Right lobe of liver (tissue), 6 donors: Measurements from ENCODE around the gene PPARGC1A. TPM values are rescaled to one million over a fixed set of nuclear protein-coding genes. Genes with fewer than 3 reads are reported as not detected.

ENCODE experiments used
- ATAC-seq, 4 donors: fragments of 200-7000 bp; cut with Tn5 transposase; one replicate each; pipeline ENCODE4 v1.9.1; 2020; ENCODE audit warnings: mild to moderate bottlenecking in 4 of 4, moderate library complexity in 4 of 4
- DNase-seq, 3 donors: peaks; one replicate each; pipeline ENCODE4 v3.0.0-alpha.2; 2020
- H3K27ac ChIP-seq, 3 donors: fragments of 200-600 bp; one replicate each; pipeline ENCODE4 v1.8.0; 2022
- H3K27me3 ChIP-seq, 2 donors: fragments of 200-600 bp; one replicate each; pipeline ENCODE4 v1.8.0; 2022
- H3K36me3 ChIP-seq, 4 donors: fragments of 200-600 bp; sonication (generic) in 1 of 4; one replicate each; pipeline versions ENCODE4 v1.5.1 to v1.8.0; 2017 to 2022; ENCODE audit warnings: control low read depth in 1 of 4
- H3K4me1 ChIP-seq, 4 donors: fragments of 200-600 bp; sonication (generic) in 1 of 4; one replicate each; pipeline versions ENCODE4 v1.5.1 to v1.8.0; 2017 to 2022; ENCODE audit warnings: control low read depth in 1 of 4
- H3K4me3 ChIP-seq, 3 donors: fragments of 200-600 bp; one replicate each; pipeline ENCODE4 v1.8.0; 2022
- H3K9me3 ChIP-seq, 4 donors: fragments of 200-600 bp; sonication (generic) in 1 of 4; one replicate each; pipeline versions ENCODE4 v1.5.1 to v1.8.0; 2017 to 2022; ENCODE audit warnings: control low read depth in 1 of 4
- POLR2A ChIP-seq: fragments of 450-650 bp; IDR thresholded peaks from one replicate; pipeline ENCODE4 v1.6.1; 2017; ENCODE audit warnings: antibody characterized with exemption, mild to moderate bottlenecking
- WGBS: methylation state at CpG from one replicate; pipeline ENCODE4 v1.1.6; 2018; ENCODE audit warnings: low coverage, low lambda C conversion rate; ENCODE audit not compliant: insufficient coverage; ENCODE audit errors: missing lambda C conversion rate; 5-methylcytosine and 5-hydroxymethylcytosine counted together
- intact Hi-C, 2 donors: fragments of 100-400 bp; cut with DNase I; formaldehyde crosslinking; loops; one replicate each; pipeline versions ENCODE4 v1.11.2 to v1.14.1; 2022
- total RNA-seq, 6 experiments: library from RNA; depleted of rRNA in 2 of 6; stranded (reverse); fragments of >200 nt in 2 of 6; fragmentation: NEBNext Ultra II Directional in 3 of 6; extraction: Animal tissue kit (Norgen Biotek cat#: 25700) in 3 of 6; gene quantifications; one replicate each; pipeline versions ENCODE4 v1.1.0 to v1.2.4, GENCODE V29; 2016 to 2023
- TF ChIP-seq, protein P1 (sequence below), 4 donors: fragments of 200-600 bp in 3 of 4; fragments of 450-650 bp in 1 of 4; IDR thresholded peaks; one replicate each; pipeline versions ENCODE4 v1.5.1 to v1.8.0; 2016 to 2022; ENCODE audit warnings: antibody characterized with exemption in 4 of 4, mild to moderate bottlenecking in 2 of 4
- donor health status: DM: no; HTN: yes; CAD: no.
- donor health status: DM: no; HTN: no; CAD: no.
- donor health status: DM: no; HTN: no; CAD: no.
- donor health status: DM: no; HTN: yes; CAD: no.
- donor health status: DM: no; HTN: yes; CAD: no.

The PPARGC1A gene
- total RNA-seq, 6 experiments from 2014 or later: 13.8 to 61.0 (median 37.6) TPM

DNA sequence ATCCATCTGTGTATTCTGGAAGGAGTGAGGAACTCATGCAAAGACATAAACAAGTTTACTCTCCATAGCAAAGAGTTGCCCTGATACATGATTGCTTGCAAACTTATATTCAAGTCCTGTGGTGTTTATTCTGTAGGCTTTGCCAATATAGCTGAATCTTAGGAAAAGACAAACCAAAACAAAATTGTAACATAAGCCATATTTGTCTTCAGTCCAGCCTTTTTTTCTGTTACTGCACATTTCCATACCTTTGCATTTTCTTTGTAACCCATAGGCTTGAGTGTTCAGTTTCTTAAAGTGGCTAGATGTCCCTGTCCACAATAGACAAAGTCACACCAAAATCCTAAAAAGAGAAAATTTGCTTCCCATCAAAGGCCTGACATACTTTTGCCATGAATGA is 120.4 kb downstream of the PPARGC1A start:
- Histone ChIP-seq H3K27me3 (no peaks in the 10 kb centered on the region), H3K27ac (no peak overlapping the region), H3K4me3 (no peak overlapping the region), H3K9me3 (no peaks in the 10 kb centered on the region), H3K4me1 (peaks cover 0 to 26% (median 4%) of the 10 kb centered on the region in 4 donors), H3K36me3 (no peaks in the 10 kb centered on the region)
- DNase-seq (no peak), ATAC-seq (no peak)
- TF ChIP-seq, protein P1, sequence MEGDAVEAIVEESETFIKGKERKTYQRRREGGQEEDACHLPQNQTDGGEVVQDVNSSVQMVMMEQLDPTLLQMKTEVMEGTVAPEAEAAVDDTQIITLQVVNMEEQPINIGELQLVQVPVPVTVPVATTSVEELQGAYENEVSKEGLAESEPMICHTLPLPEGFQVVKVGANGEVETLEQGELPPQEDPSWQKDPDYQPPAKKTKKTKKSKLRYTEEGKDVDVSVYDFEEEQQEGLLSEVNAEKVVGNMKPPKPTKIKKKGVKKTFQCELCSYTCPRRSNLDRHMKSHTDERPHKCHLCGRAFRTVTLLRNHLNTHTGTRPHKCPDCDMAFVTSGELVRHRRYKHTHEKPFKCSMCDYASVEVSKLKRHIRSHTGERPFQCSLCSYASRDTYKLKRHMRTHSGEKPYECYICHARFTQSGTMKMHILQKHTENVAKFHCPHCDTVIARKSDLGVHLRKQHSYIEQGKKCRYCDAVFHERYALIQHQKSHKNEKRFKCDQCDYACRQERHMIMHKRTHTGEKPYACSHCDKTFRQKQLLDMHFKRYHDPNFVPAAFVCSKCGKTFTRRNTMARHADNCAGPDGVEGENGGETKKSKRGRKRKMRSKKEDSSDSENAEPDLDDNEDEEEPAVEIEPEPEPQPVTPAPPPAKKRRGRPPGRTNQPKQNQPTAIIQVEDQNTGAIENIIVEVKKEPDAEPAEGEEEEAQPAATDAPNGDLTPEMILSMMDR (IDR thresholded peaks at IDR 0.05): no peak
- no peak for TF ChIP-seq POLR2A
- intact Hi-C loops: no loop called here

DNA sequence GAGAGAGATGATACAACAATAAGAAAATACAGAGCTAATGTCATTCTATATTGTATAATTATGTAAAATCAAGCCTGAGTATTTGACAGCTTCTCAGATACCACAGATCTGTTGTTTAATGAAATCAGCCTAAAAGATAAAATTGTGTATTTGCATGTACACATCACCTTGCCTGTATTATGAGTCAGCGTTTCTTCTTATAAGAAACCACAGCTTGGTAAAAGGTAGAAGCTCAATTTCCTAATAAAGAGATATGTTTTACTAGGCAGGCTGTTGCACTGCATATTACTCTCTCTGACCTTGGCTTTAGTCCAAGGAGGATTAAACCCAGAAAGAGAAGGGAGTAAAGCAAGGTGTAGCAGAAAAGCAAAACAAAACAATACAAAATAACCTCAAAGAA is 121.3 kb downstream of the PPARGC1A start:
- ATAC-seq: no peak
- intact Hi-C loops: no loop called here
- Histone ChIP-seq H3K36me3 (no peaks in the 10 kb centered on the region), H3K4me1 (peaks cover 0 to 34% (median 7%) of the 10 kb centered on the region in 4 donors), H3K4me3 (no peak overlapping the region), H3K27ac (no peak overlapping the region), H3K27me3 (no peaks in the 10 kb centered on the region), H3K9me3 (no peaks in the 10 kb centered on the region)
- 69% methylated on average over 1 of the region's 1 CpG for WGBS
- DNase-seq: no peak
- TF ChIP-seq, protein P1 (IDR thresholded peaks at IDR 0.05): no peak
- TF ChIP-seq POLR2A: no peak

DNA sequence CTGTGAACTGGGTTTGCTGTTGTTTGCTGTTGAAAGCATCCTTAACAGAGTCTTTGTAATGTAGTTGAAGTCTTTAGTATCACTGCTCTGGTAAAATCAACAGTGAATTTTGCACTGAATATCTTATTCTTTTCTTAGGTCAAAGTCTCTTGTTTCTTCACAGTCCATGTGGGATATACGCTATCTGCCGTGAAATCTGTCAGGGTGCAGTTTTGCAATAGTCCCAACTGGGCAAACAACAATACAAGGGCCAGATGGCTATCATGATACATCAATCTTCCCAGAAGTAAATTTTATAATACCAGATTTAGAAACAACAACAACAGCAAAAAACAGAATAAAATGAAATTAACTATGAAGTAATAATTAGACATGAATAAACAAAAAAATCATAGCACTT is 123.5 kb downstream of the PPARGC1A start:
- 19% methylated on average over 2 of the region's 2 CpGs for WGBS
- peak; percentile 55 to 72 (median 64) for ATAC-seq

DNA sequence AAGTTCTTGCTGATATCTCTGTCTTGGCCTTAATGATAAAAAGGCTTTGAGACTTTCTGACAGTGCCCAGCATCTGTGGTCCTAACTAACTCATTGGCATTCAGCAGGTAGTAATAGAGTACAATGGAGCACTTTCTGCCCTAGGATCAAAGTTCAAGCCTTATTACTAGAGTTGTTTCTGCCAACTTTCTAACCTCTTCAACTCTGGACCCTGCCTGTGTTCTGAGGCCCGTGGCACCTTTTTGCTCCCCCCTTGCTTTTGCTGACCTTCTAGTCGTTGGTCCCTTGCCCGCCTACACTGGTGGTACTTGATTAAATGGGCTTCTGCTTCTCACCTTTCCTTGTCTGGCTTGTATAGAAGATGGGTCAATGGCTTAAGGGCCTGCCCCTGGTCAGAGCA is 126.3 kb downstream of the PPARGC1A start:
- Histone ChIP-seq H3K27me3 (no peaks in the 10 kb centered on the region), H3K4me1 (peaks cover 0 to 38% (median 8%) of the 10 kb centered on the region in 4 donors), H3K4me3 (no peak overlapping the region), H3K9me3 (no peaks in the 10 kb centered on the region), H3K36me3 (no peaks in the 10 kb centered on the region), H3K27ac (no peak overlapping the region)
- peak in 2 of 3 donors; percentile 54 to 60 for DNase-seq
- intact Hi-C loops: no loop called here
- 40% methylated on average over 3 of the region's 3 CpGs for WGBS
- ATAC-seq: peak; percentile 90 to 92 (median 91)
- TF ChIP-seq, protein P1 (IDR thresholded peaks at IDR 0.05): no peak
- no peak for TF ChIP-seq POLR2A

More for the DNA sequence above, 123.5 kb downstream of the PPARGC1A start:
- Histone ChIP-seq H3K27ac (peak overlapping the region in 1 of 3 donors; percentile 15), H3K4me1 (peaks cover 0 to 38% (median 8%) of the 10 kb centered on the region in 4 donors), H3K9me3 (no peaks in the 10 kb centered on the region), H3K27me3 (no peaks in the 10 kb centered on the region), H3K36me3 (no peaks in the 10 kb centered on the region), H3K4me3 (no peak overlapping the region)
- no peak for DNase-seq
- TF ChIP-seq, protein P1 (IDR thresholded peaks at IDR 0.05): no peak
- no peak for TF ChIP-seq POLR2A
- intact Hi-C loops: no loop called here

DNA sequence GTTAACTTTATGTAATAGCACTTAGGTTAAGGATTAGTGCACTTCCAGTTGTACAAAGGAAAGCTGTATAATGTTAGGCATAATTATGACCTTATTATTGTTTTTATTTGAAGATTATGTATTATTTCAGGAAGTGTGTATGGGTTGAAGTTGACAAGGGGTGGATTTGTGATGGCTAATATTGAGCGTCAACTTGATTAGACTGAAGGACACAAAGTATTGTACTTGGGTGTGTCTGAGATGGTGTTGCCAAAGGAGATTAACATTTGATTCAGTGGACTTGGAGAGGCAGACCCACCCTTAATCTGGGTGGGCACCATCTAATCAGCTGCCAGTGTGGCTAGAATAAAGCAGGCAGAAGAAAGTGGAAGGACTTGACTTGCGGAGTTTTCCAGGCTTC is 127.3 kb downstream of the PPARGC1A start:
- Histone ChIP-seq H3K9me3 (no peaks in the 10 kb centered on the region), H3K4me1 (peaks cover 0 to 30% (median 8%) of the 10 kb centered on the region in 4 donors), H3K27ac (no peak overlapping the region), H3K27me3 (no peaks in the 10 kb centered on the region), H3K4me3 (no peak overlapping the region), H3K36me3 (no peaks in the 10 kb centered on the region)
- 82% methylated on average over 2 of the region's 2 CpGs for WGBS
- intact Hi-C loops: no loop called here
- TF ChIP-seq, protein P1 (IDR thresholded peaks at IDR 0.05): no peak
- no peak for TF ChIP-seq POLR2A
- ATAC-seq (no peak), DNase-seq (no peak)
